IMR-90 (cell line): ENCODE data around the gene SLC25A21. TPM values are rescaled to one million over a fixed set of nuclear protein-coding genes. Genes with fewer than 3 reads are reported as not detected.

Experiments
- ATAC-seq: fragments of 200-7000 bp; cut with Tn5 transposase; 2 replicates; pipeline ENCODE4 v1.9.1; 2020; ENCODE audit warnings: low read depth, mild to moderate bottlenecking, moderate library complexity
- BruUV-seq: library from RNA; stranded (reverse); fragments of 400-500 nt; replicated peaks from 2 replicates; lab custom pipeline; 2021; lab: Mats Ljungman, UMichigan
- CTCF ChIA-PET: fragments of 300-600 bp; formaldehyde crosslinking; extraction: SDS; loops from one replicate; lab custom pipeline; 2021; ENCODE audit warnings: antibody characterized with exemption; lab: Yijun Ruan, JAX
- POLR2A ChIA-PET: fragments of 300-600 bp; sonication (Branson Sonifier 250); formaldehyde crosslinking; loops from one replicate; lab custom pipeline; 2022; ENCODE audit warnings: antibody characterized with exemption; ENCODE audit not compliant: unreplicated experiment; lab: Charles Lee
- DNase-seq: peaks from one replicate; pipeline ENCODE4 v3.0.0; 2013
- H2AFZ ChIP-seq: replicated peaks from 2 replicates; pipeline ENCODE3; 2013; ENCODE audit warnings: low read length, mild to moderate bottlenecking; ENCODE audit not compliant: poor library complexity
- H2AK5ac ChIP-seq: 2 replicates; pipeline ENCODE4 v1.6.1; 2013; ENCODE audit warnings: low read depth, low read length, inconsistent platforms
- H2AK9ac ChIP-seq: replicated peaks from 2 replicates; pipeline ENCODE3; 2013; ENCODE audit warnings: mild to moderate bottlenecking, low read depth, low read length, moderate library complexity; ENCODE audit not compliant: poor library complexity
- H2BK120ac ChIP-seq: 2 replicates; pipeline ENCODE4 v1.6.1; 2013; ENCODE audit warnings: low read depth, low read length, inconsistent platforms
- H2BK15ac ChIP-seq: 3 replicates; pipeline ENCODE4 v1.6.1; 2013; ENCODE audit warnings: low read depth, low read length, inconsistent platforms
- H2BK20ac ChIP-seq: 2 replicates; pipeline ENCODE4 v1.6.1; 2013; ENCODE audit warnings: low read depth, mild to moderate bottlenecking, inconsistent platforms, low read length, moderate library complexity
- H2BK5ac ChIP-seq: 2 replicates; pipeline ENCODE4 v1.6.1; 2013; ENCODE audit warnings: mild to moderate bottlenecking, low read depth, low read length, inconsistent platforms; ENCODE audit not compliant: poor library complexity, severe bottlenecking
- H3K14ac ChIP-seq: replicated peaks from 2 replicates; pipeline ENCODE4 v1.6.1; 2013; ENCODE audit warnings: low read depth, low read length, inconsistent platforms
- H3K18ac ChIP-seq: 2 replicates; pipeline ENCODE4 v1.6.1; 2013; ENCODE audit warnings: low read depth, low read length, control low read depth
- H3K23ac ChIP-seq: 2 replicates; pipeline ENCODE4 v1.6.1; 2013; ENCODE audit warnings: low read depth, low read length, inconsistent platforms
- H3K27ac ChIP-seq: 2 replicates; pipeline ENCODE4 v1.5.1; 2013; ENCODE audit warnings: mild to moderate bottlenecking, control low read depth, low read length; ENCODE audit not compliant: insufficient read depth
- H3K27me3 ChIP-seq: 2 replicates; pipeline ENCODE4 v1.6.1; 2013; ENCODE audit warnings: low read length; ENCODE audit not compliant: control insufficient read depth, insufficient read depth
- H3K36me3 ChIP-seq: 2 replicates; pipeline ENCODE4 v1.6.1; 2013; ENCODE audit warnings: low read length, mixed read lengths; ENCODE audit not compliant: control insufficient read depth, insufficient read depth
- H3K4ac ChIP-seq: 2 replicates; pipeline ENCODE4 v1.6.1; 2013; ENCODE audit warnings: low read depth, low read length, inconsistent platforms
- H3K4me1 ChIP-seq: 2 replicates; pipeline ENCODE4 v1.6.1; 2013; ENCODE audit warnings: low read length, mixed read lengths; ENCODE audit not compliant: control insufficient read depth, insufficient read depth
- H3K4me2 ChIP-seq: 2 replicates; pipeline ENCODE4 v1.6.1; 2013; ENCODE audit warnings: low read depth, mild to moderate bottlenecking, control low read depth, low read length, moderate library complexity
- H3K4me3 ChIP-seq: 2 replicates; pipeline ENCODE4 v1.5.1; 2013; ENCODE audit warnings: low read depth, mild to moderate bottlenecking, control low read depth, low read length, moderate library complexity; ENCODE audit not compliant: insufficient read depth
- H3K56ac ChIP-seq: 2 replicates; pipeline ENCODE4 v1.6.1; 2013; ENCODE audit warnings: low read length, inconsistent platforms; ENCODE audit not compliant: insufficient read depth; ENCODE audit errors: extremely low read depth
- H3K79me1 ChIP-seq, 2 experiments: 2 replicates each; pipeline ENCODE4 v1.6.1; 2013; ENCODE audit warnings: low read length in 2 of 2, inconsistent platforms in 1 of 2, low read depth in 1 of 2
- H3K9ac ChIP-seq: 2 replicates; pipeline ENCODE4 v1.6.1; 2013; ENCODE audit warnings: low read depth, low read length, control low read depth
- H3K9me1 ChIP-seq: 2 replicates; pipeline ENCODE4 v1.6.1; 2013; ENCODE audit warnings: low read length, inconsistent platforms; ENCODE audit not compliant: insufficient read depth
- H3K9me3 ChIP-seq: 2 replicates; pipeline ENCODE4 v1.6.1; 2013; ENCODE audit warnings: low read length; ENCODE audit not compliant: control insufficient read depth, insufficient read depth
- H4K20me1 ChIP-seq: 2 replicates; pipeline ENCODE4 v1.6.1; 2013; ENCODE audit warnings: low read length, inconsistent platforms; ENCODE audit not compliant: insufficient read depth
- H4K5ac ChIP-seq: 2 replicates; pipeline ENCODE4 v1.6.1; 2013; ENCODE audit warnings: mild to moderate bottlenecking, low read depth, low read length, control low read depth
- H4K8ac ChIP-seq, 2 experiments: 2 replicates each; pipeline ENCODE4 v1.6.1; 2013; ENCODE audit warnings: low read depth in 2 of 2, low read length in 2 of 2, control low read depth in 1 of 2, inconsistent platforms in 1 of 2
- H4K91ac ChIP-seq: 2 replicates; pipeline ENCODE4 v1.6.1; 2013; ENCODE audit warnings: low read depth, low read length, inconsistent platforms; ENCODE audit not compliant: insufficient read depth
- FOS ChIP-seq: fragments of 150-350 bp; IDR thresholded peaks from 2 replicates; pipeline ENCODE4 v1.6.1; 2016; ENCODE audit warnings: low read depth, low read length
- MAFK ChIP-seq: IDR thresholded peaks from 2 replicates; pipeline ENCODE4 v1.6.1; 2012; ENCODE audit warnings: low read depth, low read length, improper control_type of control experiment
- POLR2A ChIP-seq: IDR thresholded peaks from 2 replicates; pipeline ENCODE4 v1.6.1; 2012; ENCODE audit warnings: mild to moderate bottlenecking, low read depth, low read length
- WGBS, 2 experiments: methylation state at CpG; one replicate each; pipeline versions ENCODE4 v1.1.5 to v1.1.7; 2013; ENCODE audit warnings: missing lambda C conversion rate in 2 of 2; ENCODE audit not compliant: insufficient read length in 1 of 2; ENCODE audit errors: extremely low coverage in 2 of 2; 5-methylcytosine and 5-hydroxymethylcytosine counted together
- dilution Hi-C: fragments of 300-500 bp; cut with HindIII; formaldehyde crosslinking; loops from one replicate; pipeline ENCODE4 v1.14.3; 2018; ENCODE audit warnings: low sequenced_read_pairs; ENCODE audit not compliant: unreplicated experiment
- in situ Hi-C: fragments of 300-500 bp; cut with MboI; formaldehyde crosslinking; loops from 3 replicates; pipeline ENCODE4 v1.14.3; 2019; ENCODE audit warnings: low sequenced_read_pairs, inconsistent platforms, mixed read lengths
- intact Hi-C: fragments of 100-400 bp; cut with micrococcal nuclease; formaldehyde crosslinking; loops from 2 replicates; pipeline ENCODE4 v1.10.0; 2022
- polyA plus RNA-seq, 3 experiments: library from polyadenylated mRNA; depleted of rRNA; stranded (reverse); fragments of >200 nt; gene quantifications; 2 replicates each; pipeline ENCODE4 v1.2.3, GENCODE V29; 2012; ENCODE audit warnings: low replicate concordance in 1 of 3
- total RNA-seq: library from RNA; depleted of rRNA; stranded (reverse); fragments of >200 nt; gene quantifications from 2 replicates; pipeline ENCODE4 v1.2.3, GENCODE V29; 2012

The SLC25A21 gene
- total and polyA plus RNA-seq, 2 of the 4 experiments (the other 2 are of a cell fraction) = 0.62 to 0.90 TPM

DNA sequence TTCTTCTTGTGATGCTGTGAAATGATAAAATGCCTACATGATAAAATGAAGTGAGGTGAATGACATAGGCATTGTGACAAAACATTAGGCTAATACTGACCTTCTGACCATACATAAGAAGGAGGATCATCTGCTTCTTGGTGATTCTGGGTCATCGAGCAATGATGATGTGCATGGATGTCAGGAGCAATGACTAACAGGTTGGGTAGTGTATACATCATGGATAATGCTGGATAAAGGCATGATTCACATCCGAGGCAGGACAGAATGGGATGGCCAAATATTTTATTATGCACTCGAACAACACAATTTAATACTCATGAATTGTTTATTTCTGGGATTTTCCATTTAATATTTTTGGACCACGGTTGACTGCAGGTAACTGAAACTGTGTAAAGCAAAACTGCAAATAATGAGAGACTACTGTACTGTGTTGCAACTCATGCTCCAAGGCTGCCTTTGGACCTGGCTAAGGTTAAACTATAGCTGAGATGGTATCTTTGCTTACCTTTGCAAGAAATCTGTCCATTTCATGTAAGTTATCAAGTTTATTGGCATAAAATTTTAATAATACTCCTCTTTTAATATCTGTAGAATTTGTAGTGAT, 7.6 kb upstream of the SLC25A21 start:
- Histone ChIP-seq H2AK5ac (no peak overlapping the region), H3K4me2 (peak overlapping the region; percentile 7; the same call in 1 of the 2 replicates), H3K9ac (no peak overlapping the region), H3K36me3 (no peaks in the 10 kb centered on the region), H2AK9ac (no peak overlapping the region), H3K56ac (no peak overlapping the region), H4K5ac (no peak overlapping the region), H3K79me1 (no peaks in the 10 kb centered on the region), H3K27ac (no peak overlapping the region), H4K8ac (no peak overlapping the region), H3K23ac (no peak overlapping the region), H3K27me3 (no peaks in the 10 kb centered on the region), H2AFZ (no peak overlapping the region), H3K4me1 (no peaks in the 10 kb centered on the region), H2BK120ac (no peak overlapping the region), H2BK15ac (no peak overlapping the region), H3K14ac (no peak overlapping the region), H3K18ac (no peak overlapping the region), H3K9me3 (no peaks in the 10 kb centered on the region), H4K91ac (no peak overlapping the region), H3K4ac (no peak overlapping the region), H2BK5ac (no peak overlapping the region), H4K20me1 (no peaks in the 10 kb centered on the region), H3K9me1 (no peaks in the 10 kb centered on the region), H3K4me3 (no peak overlapping the region), H2BK20ac (no peak overlapping the region)
- in situ Hi-C loops (no loop called here), dilution Hi-C loops (no loop called here), intact Hi-C loops (no loop called here)
- no CpG with 5 or more reads among the region's 4 CpGs for WGBS, 2 experiments
- no TSS peak for BruUV-seq
- DNase-seq (peak; percentile 86), ATAC-seq (peak; percentile 65)
- peak; percentile 44; the same call in 1 of the 2 replicates for TF ChIP-seq FOS
- no peak for TF ChIP-seq POLR2A
- TF ChIP-seq MAFK = no peak
- ChIA-PET CTCF (no interaction called here), POLR2A (no interaction called here)
